HG03108 (cell line): ENCODE measurements around the gene SLC35A4.
"Not testable (repeated sequence)": the region's sequence is repeated elsewhere in the genome, so short reads cannot be mapped to it uniquely, and the experiment has no call there.

ENCODE experiments used
- ATAC-seq: cut with Tn5 transposase; IDR thresholded peaks from one replicate; pipeline ENCODE4 v1.9.1; 2021; ENCODE audit warnings: moderate library complexity; ENCODE audit not compliant: unreplicated experiment

SLC35A4 gene

GRCh38 chr5:140557965-140558364 lies 6.7 kb upstream of the SLC35A4 start:
- ATAC-seq, result no peak

- ATAC-seq, result no peak
Measured at GRCh38 chr5:140558542-140558941, 6.1 kb upstream of the SLC35A4 start.

GRCh38 chr5:140560227-140560626 lies 4.4 kb upstream of the SLC35A4 start:
- ATAC-seq, result no peak

- no peak for ATAC-seq
Measured at GRCh38 chr5:140561753-140562523, 2.7 kb upstream of the SLC35A4 start.

GRCh38 chr5:140563596-140563995 lies 1.0 kb upstream of the SLC35A4 start:
- ATAC-seq, result no peak

GRCh38 chr5:140565024-140565779 lies 574 bp downstream of the SLC35A4 start:
- ATAC-seq, result peak; percentile 1

GRCh38 chr5:140565780-140566095 lies 1.1 kb downstream of the SLC35A4 start:
- no peak for ATAC-seq

GRCh38 chr5:140566665-140567064 lies 2.0 kb downstream of the SLC35A4 start:
- ATAC-seq, result no peak

GRCh38 chr5:140567136-140567818 lies 2.6 kb downstream of the SLC35A4 start:
- ATAC-seq, result no peak

- ATAC-seq, result no peak
Measured at GRCh38 chr5:140567871-140568270, 3.2 kb downstream of the SLC35A4 start.

GRCh38 chr5:140568443-140569063 lies 3.9 kb downstream of the SLC35A4 start:
- no peak for ATAC-seq

- ATAC-seq, result peak; percentile 26
Measured at GRCh38 chr5:140569197-140569596, 4.6 kb downstream of the SLC35A4 start.

- ATAC-seq, result no peak
Measured at GRCh38 chr5:140570058-140570457, 5.4 kb downstream of the SLC35A4 start.

GRCh38 chr5:140570488-140570887 lies 5.9 kb downstream of the SLC35A4 start:
- no peak for ATAC-seq

- ATAC-seq, result no peak
Measured at GRCh38 chr5:140571105-140571504, 6.5 kb downstream of the SLC35A4 start.

- ATAC-seq, result no peak
Measured at GRCh38 chr5:140573683-140574082, 9.1 kb downstream of the SLC35A4 start.

GRCh38 chr5:140574165-140574564 lies 9.5 kb downstream of the SLC35A4 start:
- no peak for ATAC-seq

- no peak for ATAC-seq
Measured at GRCh38 chr5:140575309-140575708, 10.7 kb downstream of the SLC35A4 start.

- no peak for ATAC-seq
Measured at GRCh38 chr5:140576776-140577201, 12.2 kb downstream of the SLC35A4 start.

- not testable (repeated sequence) for ATAC-seq
Measured at GRCh38 chr5:140579188-140579747, 14.6 kb downstream of the SLC35A4 start.

- ATAC-seq, result no peak
Measured at GRCh38 chr5:140587495-140587894, 22.9 kb downstream of the SLC35A4 start.
